Measurements from ENCODE around the gene EPB41L5.
A peak's percentile ranks its signal among the peaks of the same experiment; 100 is the strongest.

EPB41L5 gene

DNA sequence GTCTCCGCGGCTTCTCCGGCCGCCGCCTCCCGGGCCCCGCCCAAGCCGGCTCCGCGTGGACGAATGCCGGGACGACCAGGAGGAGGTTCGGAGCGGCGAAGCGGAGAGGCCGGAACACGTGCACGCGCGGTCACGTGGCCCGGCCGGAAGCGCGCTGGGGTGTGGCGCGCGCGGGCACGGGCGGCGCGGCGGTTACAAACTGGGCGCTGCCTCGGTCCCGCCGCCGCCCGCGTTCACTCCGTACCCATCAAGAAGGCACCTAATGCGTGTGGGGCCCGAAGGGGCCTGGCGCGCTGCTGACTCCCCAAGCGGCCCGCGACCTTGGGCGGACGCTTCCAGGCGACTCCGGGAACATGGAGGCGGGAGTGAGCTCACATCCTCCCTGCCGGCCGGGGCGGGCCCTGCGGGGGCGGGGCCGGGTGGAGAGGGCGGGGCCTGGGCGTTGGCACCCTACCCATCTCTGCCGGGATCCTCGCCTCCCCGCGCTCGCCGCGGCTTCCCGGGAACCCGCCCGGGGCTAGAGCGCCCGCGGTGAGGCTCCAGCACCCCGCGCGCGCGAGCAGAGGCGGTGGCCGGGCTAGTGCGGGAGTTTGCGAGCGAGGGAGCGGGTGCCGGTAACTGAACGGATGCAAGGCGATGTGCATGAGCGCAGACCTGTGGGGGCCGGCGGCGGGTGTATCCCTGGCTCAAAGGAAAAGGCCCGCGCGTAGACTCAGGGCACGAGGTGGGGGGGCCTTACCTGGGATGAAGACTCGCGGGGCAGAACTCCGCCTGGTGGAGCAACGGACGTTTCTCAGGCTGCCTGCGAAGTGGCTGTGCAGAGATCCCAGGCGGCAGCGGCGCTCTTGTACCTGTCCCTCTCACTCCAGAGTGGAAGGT lies 210.4 kb downstream of the EPB41L5 start, which contains the start of gene TMEM185B:
Gene TMEM185B (minus strand): TSS at position 367 of the 879 bp plus-strand sequence. CDS start 424 bp downstream, outside the sequence.
- TF ChIP-seq CTCF (IDR thresholded peaks at IDR 0.05; ENCODE audit: low read depth, low read length, missing control alignments): peak; percentile 25
- no peak for DNase-seq (ENCODE audit: extremely low read depth, low read depth)
- H3K4me3 ChIP-seq (replicated peaks; ENCODE audit: low read depth, low read length): peak within 1 kb of the TSS; percentile 50

DNA sequence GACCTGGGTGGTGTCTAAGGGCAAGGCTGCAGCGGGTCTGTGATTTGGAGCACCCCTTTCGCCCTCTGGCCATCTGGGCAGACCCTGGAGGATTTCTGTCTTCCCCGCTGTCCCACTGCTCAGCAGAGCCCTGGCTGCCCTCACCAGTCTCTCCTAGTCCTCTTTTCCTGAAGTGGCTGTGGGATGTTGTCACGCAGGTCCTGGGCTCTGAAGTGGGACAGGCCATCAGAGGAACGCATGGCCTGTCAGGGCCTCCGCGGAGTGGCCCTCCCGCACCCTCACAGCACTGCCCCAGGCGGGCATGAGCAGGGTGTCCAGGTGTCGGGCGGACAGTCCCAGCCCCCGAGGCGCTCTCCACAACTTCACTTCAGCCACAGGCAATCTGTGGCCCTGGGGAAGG lies 211.4 kb downstream of the EPB41L5 start:
- TF ChIP-seq CTCF (IDR thresholded peaks at IDR 0.05; ENCODE audit: low read depth, low read length, missing control alignments): no peak
- DNase-seq (ENCODE audit: extremely low read depth, low read depth): no peak
- H3K4me3 ChIP-seq (replicated peaks; ENCODE audit: low read depth, low read length): no peak overlapping the region

GRCh38 chr2:120224735-120225548 lies 212.1 kb downstream of the EPB41L5 start:
- no peak overlapping the region for H3K4me3 ChIP-seq (replicated peaks; ENCODE audit: low read depth, low read length)
- DNase-seq (ENCODE audit: extremely low read depth, low read depth): no peak
- no peak for TF ChIP-seq CTCF (IDR thresholded peaks at IDR 0.05; ENCODE audit: low read depth, low read length, missing control alignments)

DNA sequence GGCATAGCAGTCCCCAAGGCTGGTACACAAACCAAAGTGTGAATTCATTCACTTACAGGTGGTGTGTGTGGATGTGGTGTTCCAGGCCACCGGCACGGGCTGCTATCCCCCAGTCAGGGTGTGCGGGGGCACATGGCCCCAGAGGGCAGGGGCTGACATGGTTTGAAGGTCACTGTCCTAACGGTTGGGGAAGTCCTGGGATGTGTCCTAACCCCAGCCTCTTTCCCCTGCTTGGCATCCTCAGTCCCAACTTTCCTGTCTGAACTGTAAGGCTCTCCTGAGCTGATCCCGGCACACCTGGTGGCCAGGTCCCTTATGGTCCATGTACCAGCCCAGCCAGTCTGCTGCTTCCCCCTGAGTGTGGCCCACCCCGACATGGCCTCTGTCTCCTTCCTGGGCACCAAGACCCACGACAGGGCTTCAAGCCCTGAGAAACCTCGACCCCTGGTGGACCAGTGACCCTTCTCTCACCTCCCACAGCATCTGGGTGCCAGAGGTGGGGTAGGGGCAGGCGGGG lies 212.7 kb downstream of the EPB41L5 start:
- no peak overlapping the region for H3K4me3 ChIP-seq (replicated peaks; ENCODE audit: low read depth, low read length)
- no peak for DNase-seq (ENCODE audit: extremely low read depth, low read depth)
- TF ChIP-seq CTCF (IDR thresholded peaks at IDR 0.05; ENCODE audit: low read depth, low read length, missing control alignments): no peak

- TF ChIP-seq CTCF (IDR thresholded peaks at IDR 0.05; ENCODE audit: low read depth, low read length, missing control alignments): no peak
- no peak overlapping the region for H3K4me3 ChIP-seq (replicated peaks; ENCODE audit: low read depth, low read length)
- DNase-seq (ENCODE audit: extremely low read depth, low read depth): no peak
Measured at GRCh38 chr2:120226316-120226715, 213.4 kb downstream of the EPB41L5 start.

GRCh38 chr2:120227111-120227991 lies 214.5 kb downstream of the EPB41L5 start:
- DNase-seq (ENCODE audit: extremely low read depth, low read depth): no peak
- H3K4me3 ChIP-seq (replicated peaks; ENCODE audit: low read depth, low read length): no peak overlapping the region
- TF ChIP-seq CTCF (IDR thresholded peaks at IDR 0.05; ENCODE audit: low read depth, low read length, missing control alignments): no peak
